ENCODE results near the gene PSMC5. TPM values are rescaled to one million over a fixed set of nuclear protein-coding genes. Genes with fewer than 3 reads are reported as not detected.
"Not testable (repeated sequence)": the region's sequence is repeated elsewhere in the genome, so short reads cannot be mapped to it uniquely, and the experiment has no call there.

Gene PSMC5
- polyA plus RNA-seq, 1 donor (not counting 4 experiments of a cell fraction or from before 2014, with no cell fraction given) = 141 TPM

- H3K4me3 ChIP-seq (ENCODE audit: control insufficient read depth in 2 of 3, extremely low read depth in 1 of 3, insufficient read depth in 2 of 3, low read depth in 1 of 3, low read length in 3 of 3) = no peak overlapping the region
- H3K4me2 ChIP-seq (ENCODE audit: control insufficient read depth, extremely low read depth, insufficient read depth, low read depth, low read length) = no peak overlapping the region
- H3K9me1 ChIP-seq (ENCODE audit: control insufficient read depth, extremely low read depth, insufficient read depth, low read length) = no peaks in the 10 kb centered on the region
- dilution Hi-C loops (cut with MboI; ENCODE audit: extremely low pct_ligation_motif_present, low sequenced_read_pairs) = no loop called here
- FAIRE-seq = no peak
- H3K27me3 ChIP-seq (ENCODE audit: control insufficient read depth, extremely low read depth, insufficient read depth, low read length) = no peaks in the 10 kb centered on the region
- no peaks in the 10 kb centered on the region for H4K20me1 ChIP-seq (ENCODE audit: control insufficient read depth, extremely low read depth, insufficient read depth, low read length)
- no peak overlapping the region for H3K27ac ChIP-seq (ENCODE audit: control insufficient read depth, insufficient read depth, low read length)
- H3K79me2 ChIP-seq (ENCODE audit: control insufficient read depth, insufficient read depth, low read length) = no peaks in the 10 kb centered on the region
- H3K4me1 ChIP-seq (ENCODE audit: control insufficient read depth, extremely low read depth, insufficient read depth, low read length) = no peaks in the 10 kb centered on the region
- no peaks in the 10 kb centered on the region for H3K9me3 ChIP-seq (ENCODE audit: control insufficient read depth, low read depth, low read length)
- TF ChIP-seq CTCF (optimal IDR thresholded peaks at IDR 0.05 in 1 of 3, IDR thresholded peaks at IDR 0.05 in 1 of 3, conservative IDR thresholded peaks at IDR 0.05 in 1 of 3; ENCODE audit: extremely low read depth in 1 of 3, insufficient read depth in 2 of 3, low read length in 3 of 3) (no peak), EZH2 (IDR thresholded peaks at IDR 0.05; ENCODE audit: low read length) (no peak)
- no peak overlapping the region for H2AFZ ChIP-seq (ENCODE audit: control insufficient read depth, low read length)
- no peaks in the 10 kb centered on the region for H3K36me3 ChIP-seq (ENCODE audit: control insufficient read depth in 2 of 2, extremely low read depth in 1 of 2, insufficient read depth in 2 of 2, low read length in 2 of 2)
- no peak for DNase-seq (ENCODE audit: low read depth, low spot score)
- no peak overlapping the region for H3K9ac ChIP-seq (ENCODE audit: control insufficient read depth, extremely low read depth, insufficient read depth, low read length)
Measured at GRCh38 chr17:63880706-63881105, 53.5 kb downstream of the PSMC5 start.

- DNase-seq (ENCODE audit: low read depth, low spot score); H3K36me3 ChIP-seq (ENCODE audit: control insufficient read depth in 2 of 2, extremely low read depth in 1 of 2, insufficient read depth in 2 of 2, low read length in 2 of 2); FAIRE-seq; H3K9ac ChIP-seq (ENCODE audit: control insufficient read depth, extremely low read depth, insufficient read depth, low read length); H3K9me3 ChIP-seq (ENCODE audit: control insufficient read depth, low read depth, low read length); H3K4me3 ChIP-seq (ENCODE audit: control insufficient read depth in 2 of 3, extremely low read depth in 1 of 3, insufficient read depth in 2 of 3, low read depth in 1 of 3, low read length in 3 of 3); H3K27ac ChIP-seq (ENCODE audit: control insufficient read depth, insufficient read depth, low read length); dilution Hi-C loops (cut with MboI; ENCODE audit: extremely low pct_ligation_motif_present, low sequenced_read_pairs); H4K20me1 ChIP-seq (ENCODE audit: control insufficient read depth, extremely low read depth, insufficient read depth, low read length); H3K9me1 ChIP-seq (ENCODE audit: control insufficient read depth, extremely low read depth, insufficient read depth, low read length); H3K79me2 ChIP-seq (ENCODE audit: control insufficient read depth, insufficient read depth, low read length); H3K4me1 ChIP-seq (ENCODE audit: control insufficient read depth, extremely low read depth, insufficient read depth, low read length); H2AFZ ChIP-seq (ENCODE audit: control insufficient read depth, low read length); H3K4me2 ChIP-seq (ENCODE audit: control insufficient read depth, extremely low read depth, insufficient read depth, low read depth, low read length); H3K27me3 ChIP-seq (ENCODE audit: control insufficient read depth, extremely low read depth, insufficient read depth, low read length): not testable (repeated sequence)
Measured at GRCh38 chr17:63881337-63881736, 54.1 kb downstream of the PSMC5 start.

Other genes with a start within 250 kb of the PSMC5 start
- 17.8 to 27.2 TPM (median 23.5 TPM) in 3 replicates for gene TACO1, start 226.5 kb upstream of the PSMC5 start, polyA plus RNA-seq
- gene MAP3K3, start 205.0 kb upstream of the PSMC5 start, polyA plus RNA-seq = 9.8 to 10.2 TPM (median 10.0 TPM) in 3 replicates
- 1.6 to 3.5 TPM (median 3.3 TPM) in 3 replicates for gene LIMD2, start 127.3 kb upstream of the PSMC5 start, polyA plus RNA-seq
- 25.9 to 29.0 TPM (median 26.3 TPM) in 3 replicates for gene STRADA, start 85.6 kb upstream of the PSMC5 start, polyA plus RNA-seq
- gene CCDC47, start 53.8 kb upstream of the PSMC5 start, polyA plus RNA-seq = 56.5 to 86.4 TPM (median 73.6 TPM) in 3 replicates
- 74.8 to 116 TPM (median 86.2 TPM) in 3 replicates for gene DDX42, start 53.3 kb upstream of the PSMC5 start, polyA plus RNA-seq
- 35.4 to 48.5 TPM (median 43.7 TPM) in 3 replicates for gene FTSJ3, start 232 bp downstream of the PSMC5 start, polyA plus RNA-seq
- 80.3 to 99.8 TPM (median 86.3 TPM) in 3 replicates for gene SMARCD2, start 15.3 kb downstream of the PSMC5 start, polyA plus RNA-seq
- not detected in 3 replicates for gene CSH2, start 46.2 kb downstream of the PSMC5 start, polyA plus RNA-seq
- gene GH2, start 54.5 kb downstream of the PSMC5 start, polyA plus RNA-seq = not detected in 3 replicates
- not detected in 3 replicates for gene CSH1, start 69.1 kb downstream of the PSMC5 start, polyA plus RNA-seq
- gene CSHL1, start 83.8 kb downstream of the PSMC5 start, polyA plus RNA-seq = not detected in 3 replicates
- not detected in 3 replicates for gene GH1, start 91.4 kb downstream of the PSMC5 start, polyA plus RNA-seq
- gene CD79B, start 104.9 kb downstream of the PSMC5 start, polyA plus RNA-seq = 0.07 to 0.24 TPM (median 0.08 TPM) in 3 replicates
- gene SCN4A, start 145.5 kb downstream of the PSMC5 start, polyA plus RNA-seq = not detected in 3 replicates
- 0.01 TPM in 1 of 3 replicates, not detected in the others for gene PRR29, start 170.9 kb downstream of the PSMC5 start, polyA plus RNA-seq
- gene ICAM2, start 193.2 kb downstream of the PSMC5 start, polyA plus RNA-seq = 0.09 to 0.21 TPM (median 0.16 TPM) in 3 replicates

Data from keratinocyte (primary cell).